Brain microvascular endothelial cell (primary cell): ENCODE measurements around the gene PPP2R5E.
"Not testable (repeated sequence)": the region's sequence is repeated elsewhere in the genome, so short reads cannot be mapped to it uniquely, and the experiment has no call there.

ENCODE experiments used
- DNase-seq: peaks from one replicate; pipeline ENCODE4 v3.0.0-alpha.2; 2020
- H3K27ac ChIP-seq: fragments of 250-450 bp; sonication (Bioruptor Pico); 2 replicates; pipeline ENCODE4 v1.5.1; 2020; ENCODE audit warnings: mild to moderate bottlenecking, moderate library complexity
- H3K27me3 ChIP-seq: fragments of 250-450 bp; sonication (Bioruptor Pico); replicated peaks from 2 replicates; pipeline ENCODE4 v1.5.1; 2020; ENCODE audit warnings: mild to moderate bottlenecking
- H3K36me3 ChIP-seq: fragments of 250-450 bp; sonication (Bioruptor Pico); replicated peaks from 2 replicates; pipeline ENCODE4 v1.5.1; 2020; ENCODE audit warnings: mild to moderate bottlenecking
- H3K4me3 ChIP-seq: 2 replicates; pipeline ENCODE4 v1.5.1; 2011; ENCODE audit warnings: low read depth, mild to moderate bottlenecking, control low read depth, low read length, moderate library complexity
- CTCF ChIP-seq: IDR thresholded peaks from 2 replicates; pipeline ENCODE4 v1.5.1; 2011; ENCODE audit warnings: low read depth, mild to moderate bottlenecking, moderate library complexity, low read length, control low read depth, inconsistent platforms; ENCODE audit errors: missing control alignments
- in situ Hi-C: cut with HindIII; loops from 2 replicates; pipeline ENCODE4 v1.10.0; 2017; ENCODE audit warnings: low sequenced_read_pairs, low pct_ligation_motif_present

The PPP2R5E gene

GRCh38 chr14:63533474-63533873 is 9.7 kb downstream of the PPP2R5E start:
- Histone ChIP-seq H3K4me3 (no peak overlapping the region), H3K27me3 (no peaks in the 10 kb centered on the region), H3K36me3 (peaks cover 8% of the 10 kb centered on the region), H3K27ac (no peak overlapping the region)
- DNase-seq, result no peak
- no peak for TF ChIP-seq CTCF
- in situ Hi-C loops, result no loop called here

- no peak overlapping the region for H3K27ac ChIP-seq
- TF ChIP-seq CTCF, result no peak
- in situ Hi-C loops, result no loop called here
- no peak for DNase-seq
- H3K36me3 ChIP-seq, result no peaks in the 10 kb centered on the region
- H3K27me3 ChIP-seq, result no peaks in the 10 kb centered on the region
- H3K4me3 ChIP-seq, result no peak overlapping the region
These were observed 18.5 kb downstream of the PPP2R5E start for GRCh38 chr14:63524537-63525155.

- no peaks in the 10 kb centered on the region for H3K36me3 ChIP-seq
- in situ Hi-C loops, result no loop called here
- no peak overlapping the region for H3K27ac ChIP-seq
- H3K4me3 ChIP-seq, result no peak overlapping the region
- H3K27me3 ChIP-seq, result no peaks in the 10 kb centered on the region
- no peak for TF ChIP-seq CTCF
- DNase-seq, result no peak
These were observed 19.3 kb downstream of the PPP2R5E start for GRCh38 chr14:63523735-63524426.

GRCh38 chr14:63522511-63522910 is 20.7 kb downstream of the PPP2R5E start:
- DNase-seq, in situ Hi-C loops, H3K4me3 ChIP-seq, H3K36me3 ChIP-seq, H3K27me3 ChIP-seq, H3K27ac ChIP-seq: not testable (repeated sequence)

- Histone ChIP-seq H3K36me3 (no peaks in the 10 kb centered on the region), H3K27me3 (no peaks in the 10 kb centered on the region), H3K4me3 (no peak overlapping the region), H3K27ac (no peak overlapping the region)
- in situ Hi-C loops, result no loop called here
- TF ChIP-seq CTCF, result no peak
- no peak for DNase-seq
These were observed 25.8 kb downstream of the PPP2R5E start for GRCh38 chr14:63517354-63517753.

GRCh38 chr14:63515240-63515639 is 27.9 kb downstream of the PPP2R5E start:
- Histone ChIP-seq H3K4me3 (no peak overlapping the region), H3K36me3 (no peaks in the 10 kb centered on the region), H3K27ac (no peak overlapping the region), H3K27me3 (no peaks in the 10 kb centered on the region)
- no peak for TF ChIP-seq CTCF
- in situ Hi-C loops, result no loop called here
- no peak for DNase-seq
